ENCODE results near the gene RNASE13. TPM values are rescaled to one million over a fixed set of nuclear protein-coding genes. Genes with fewer than 3 reads are reported as not detected.

The RNASE13 gene
- total RNA-seq, 1 experiment from 2014 or later = not detected

DNA sequence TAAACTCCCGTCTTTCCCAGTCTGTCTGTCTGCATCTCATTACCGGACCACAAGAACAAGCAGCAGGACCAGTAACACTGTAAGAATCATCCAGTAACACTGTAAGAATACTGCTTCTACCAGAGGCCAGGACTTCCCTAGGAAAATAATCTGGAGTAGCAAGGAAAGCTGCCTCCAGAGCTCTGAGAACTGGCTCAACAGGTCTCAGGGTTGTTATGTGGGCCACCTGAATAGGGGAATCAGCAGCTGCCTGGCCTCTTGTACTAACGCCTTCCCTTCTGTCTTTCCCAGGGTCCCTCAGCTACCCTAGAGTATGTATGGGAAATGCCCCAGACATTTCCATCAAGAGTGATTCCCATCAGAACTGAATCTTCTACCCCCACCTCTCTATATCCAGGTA lies 36.5 kb downstream of the RNASE13 start:
- Histone ChIP-seq H3K4me2 (ENCODE audit: insufficient read depth, insufficient read length, low read length) (no peak overlapping the region), H4K91ac (ENCODE audit: insufficient read length, low read depth, low read length) (no peak overlapping the region), H3K27me3 (ENCODE audit: insufficient read depth, low read length) (no peaks in the 10 kb centered on the region), H2BK20ac (ENCODE audit: low read depth, low read length, poor library complexity, severe bottlenecking) (no peak overlapping the region), H3K9me3 (ENCODE audit: control insufficient read depth, low read depth, low read length) (no peaks in the 10 kb centered on the region), H2BK120ac (ENCODE audit: low read depth, low read length, poor library complexity, severe bottlenecking) (no peak overlapping the region), H2BK5ac (ENCODE audit: insufficient read length, low read length) (no peak overlapping the region), H3K56ac (ENCODE audit: insufficient read length, low read depth, low read length) (no peak overlapping the region), H4K20me1 (ENCODE audit: control insufficient read depth, insufficient read depth, insufficient read length) (no peaks in the 10 kb centered on the region), H3K4me1 (ENCODE audit: insufficient read depth, low read length) (no peaks in the 10 kb centered on the region), H2BK15ac (ENCODE audit: low read depth, low read length) (no peak overlapping the region), H3K18ac (ENCODE audit: insufficient read length, low read depth, low read length) (no peak overlapping the region), H3K23ac (ENCODE audit: insufficient read length, low read depth, low read length) (no peak overlapping the region), H2BK12ac (ENCODE audit: insufficient read length, low read depth, low read length) (no peak overlapping the region), H3K27ac (ENCODE audit: insufficient read length, low read depth, low read length) (no peak overlapping the region), H3K9ac (ENCODE audit: extremely low read depth, insufficient read length, low read length) (no peak overlapping the region), H3K79me1 (ENCODE audit: insufficient read depth, low read depth, low read length, poor library complexity, severe bottlenecking) (no peaks in the 10 kb centered on the region), H3K4ac (ENCODE audit: low read depth, low read length) (no peak overlapping the region), H3T11ph (ENCODE audit: low read length) (no peak overlapping the region), H3K14ac (ENCODE audit: insufficient read depth, low read length) (no peak overlapping the region), H3K79me2 (ENCODE audit: insufficient read depth, low read length) (no peaks in the 10 kb centered on the region), H2AFZ (ENCODE audit: low read length) (no peak overlapping the region), H3K23me2 (ENCODE audit: insufficient read length, low read depth, low read length, poor library complexity, severe bottlenecking) (no peaks in the 10 kb centered on the region), H2AK5ac (ENCODE audit: insufficient read length, low read length) (no peak overlapping the region), H4K5ac (ENCODE audit: insufficient read length, low read depth, low read length) (no peak overlapping the region), H4K8ac (replicated peaks; ENCODE audit: insufficient read length, low read depth, low read length) (no peak overlapping the region)
- TF ChIP-seq, protein P1, sequence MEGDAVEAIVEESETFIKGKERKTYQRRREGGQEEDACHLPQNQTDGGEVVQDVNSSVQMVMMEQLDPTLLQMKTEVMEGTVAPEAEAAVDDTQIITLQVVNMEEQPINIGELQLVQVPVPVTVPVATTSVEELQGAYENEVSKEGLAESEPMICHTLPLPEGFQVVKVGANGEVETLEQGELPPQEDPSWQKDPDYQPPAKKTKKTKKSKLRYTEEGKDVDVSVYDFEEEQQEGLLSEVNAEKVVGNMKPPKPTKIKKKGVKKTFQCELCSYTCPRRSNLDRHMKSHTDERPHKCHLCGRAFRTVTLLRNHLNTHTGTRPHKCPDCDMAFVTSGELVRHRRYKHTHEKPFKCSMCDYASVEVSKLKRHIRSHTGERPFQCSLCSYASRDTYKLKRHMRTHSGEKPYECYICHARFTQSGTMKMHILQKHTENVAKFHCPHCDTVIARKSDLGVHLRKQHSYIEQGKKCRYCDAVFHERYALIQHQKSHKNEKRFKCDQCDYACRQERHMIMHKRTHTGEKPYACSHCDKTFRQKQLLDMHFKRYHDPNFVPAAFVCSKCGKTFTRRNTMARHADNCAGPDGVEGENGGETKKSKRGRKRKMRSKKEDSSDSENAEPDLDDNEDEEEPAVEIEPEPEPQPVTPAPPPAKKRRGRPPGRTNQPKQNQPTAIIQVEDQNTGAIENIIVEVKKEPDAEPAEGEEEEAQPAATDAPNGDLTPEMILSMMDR (conservative IDR thresholded peaks at IDR 0.05) = no peak
- peaks cover 21 to 39% (median 34%) of the 10 kb centered on the region in 3 experiments; a peak in 6 of 7 replicates for H3K36me3 Mint-ChIP-seq (ENCODE audit: insufficient read depth in 1 of 3, low read depth in 3 of 3)
- DNase-seq = no peak
- H3K4me3 Mint-ChIP-seq = no peak overlapping the region
- WGBS (ENCODE audit: extremely low coverage, insufficient read length, low lambda C conversion rate) = no CpG with 5 or more reads among the region's 3 CpGs
- no peaks in the 10 kb centered on the region; the same call in 1 of the 2 replicates for H3K27me3 Mint-ChIP-seq (ENCODE audit: low read depth)
- peaks cover 17 to 19% of the 10 kb centered on the region in 2 experiments for H3K4me1 Mint-ChIP-seq
- H3K27ac Mint-ChIP-seq = peak overlapping the region in 1 of 3 experiments; percentile 35; a peak in 1 of 7 replicates
- H3K9me3 Mint-ChIP-seq = no peaks in the 10 kb centered on the region
